ENCODE data around the gene SLC6A8.

The SLC6A8 gene

DNA sequence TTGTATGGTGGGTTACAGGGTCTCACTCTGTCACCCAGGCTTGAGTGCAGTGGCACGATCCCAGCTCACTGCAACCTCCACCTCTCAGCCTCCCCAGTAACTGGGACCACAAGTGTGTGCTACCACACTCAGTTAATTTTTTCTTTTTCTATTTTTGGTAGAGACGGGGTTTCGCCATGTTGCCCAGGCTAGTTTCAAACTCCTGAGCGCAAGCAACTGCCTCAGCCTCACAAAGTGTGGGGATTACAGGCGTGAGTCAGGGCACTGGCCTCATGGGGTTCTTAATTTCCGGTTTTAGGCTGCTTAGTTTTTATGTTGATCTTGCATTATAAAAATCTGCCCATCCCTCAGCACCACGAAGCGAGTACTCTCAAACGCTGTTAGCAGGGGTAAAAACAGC lies 29.7 kb downstream of the SLC6A8 start:
- Mint-ChIP-seq H3K4me3 (no peak overlapping the region), H3K27me3 (ENCODE audit: low read depth) (no peaks in the 10 kb centered on the region), H3K36me3 (ENCODE audit: low read depth) (peaks cover 33% of the 10 kb centered on the region), H3K27ac (no peak overlapping the region), H3K4me1 (ENCODE audit: low read depth) (peaks cover 6% of the 10 kb centered on the region), H3K9me3 (no peaks in the 10 kb centered on the region)
- no peak for DNase-seq (ENCODE audit: low spot score)

DNA sequence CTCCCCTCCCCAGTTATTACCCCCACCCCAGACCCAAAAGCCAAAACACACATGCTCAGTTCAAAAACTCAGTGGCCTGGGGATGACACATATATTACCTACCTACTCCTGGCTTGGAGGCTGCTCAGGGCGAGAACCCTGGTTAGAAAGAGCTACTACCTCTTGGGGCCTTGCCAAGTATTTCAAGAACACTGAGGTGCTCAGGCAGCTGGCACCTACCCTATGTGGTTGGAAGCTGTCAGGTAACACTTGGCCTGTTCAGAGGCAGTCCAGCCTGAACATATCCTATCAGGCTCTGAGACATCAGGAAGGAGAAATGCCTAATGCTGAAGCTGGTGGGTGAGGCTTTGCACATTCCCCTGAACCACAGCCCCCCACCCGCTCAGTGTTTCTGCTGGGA lies 31.5 kb downstream of the SLC6A8 start:
- peaks cover 28% of the 10 kb centered on the region for H3K36me3 Mint-ChIP-seq (ENCODE audit: low read depth)

DNA sequence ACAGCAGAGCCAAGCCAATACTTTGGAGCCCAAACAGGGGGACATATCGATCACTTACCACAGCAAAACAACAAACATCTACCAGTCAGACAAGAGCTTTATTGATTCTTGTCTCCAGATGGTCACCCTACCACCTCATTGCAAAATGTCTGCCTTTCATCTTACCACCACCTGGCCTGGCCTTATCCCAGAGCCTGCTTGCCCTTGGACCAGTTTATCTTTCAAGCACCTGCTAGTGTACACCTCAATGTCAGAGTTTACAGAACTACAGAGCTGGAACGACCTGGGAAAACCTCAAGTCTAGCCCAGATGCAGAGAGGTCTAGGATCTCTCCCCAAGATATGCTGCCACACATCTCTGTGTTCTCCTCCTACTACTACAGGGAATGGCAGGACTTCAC lies 32.0 kb downstream of the SLC6A8 start:
- H3K36me3 Mint-ChIP-seq (ENCODE audit: low read depth) = peaks cover 27% of the 10 kb centered on the region
- H3K4me1 Mint-ChIP-seq (ENCODE audit: low read depth) = peaks cover 8% of the 10 kb centered on the region
- no peak overlapping the region for H3K4me3 Mint-ChIP-seq
- no peaks in the 10 kb centered on the region for H3K27me3 Mint-ChIP-seq (ENCODE audit: low read depth)
- DNase-seq (ENCODE audit: low spot score) = no peak
- no peak overlapping the region for H3K27ac Mint-ChIP-seq
- H3K9me3 Mint-ChIP-seq = no peaks in the 10 kb centered on the region

More for the DNA sequence above, 31.5 kb downstream of the SLC6A8 start:
- Mint-ChIP-seq H3K9me3 (no peaks in the 10 kb centered on the region), H3K27ac (no peak overlapping the region), H3K27me3 (ENCODE audit: low read depth) (no peaks in the 10 kb centered on the region), H3K4me3 (no peak overlapping the region), H3K4me1 (ENCODE audit: low read depth) (peaks cover 8% of the 10 kb centered on the region)
- DNase-seq (ENCODE audit: low spot score) = no peak

DNA sequence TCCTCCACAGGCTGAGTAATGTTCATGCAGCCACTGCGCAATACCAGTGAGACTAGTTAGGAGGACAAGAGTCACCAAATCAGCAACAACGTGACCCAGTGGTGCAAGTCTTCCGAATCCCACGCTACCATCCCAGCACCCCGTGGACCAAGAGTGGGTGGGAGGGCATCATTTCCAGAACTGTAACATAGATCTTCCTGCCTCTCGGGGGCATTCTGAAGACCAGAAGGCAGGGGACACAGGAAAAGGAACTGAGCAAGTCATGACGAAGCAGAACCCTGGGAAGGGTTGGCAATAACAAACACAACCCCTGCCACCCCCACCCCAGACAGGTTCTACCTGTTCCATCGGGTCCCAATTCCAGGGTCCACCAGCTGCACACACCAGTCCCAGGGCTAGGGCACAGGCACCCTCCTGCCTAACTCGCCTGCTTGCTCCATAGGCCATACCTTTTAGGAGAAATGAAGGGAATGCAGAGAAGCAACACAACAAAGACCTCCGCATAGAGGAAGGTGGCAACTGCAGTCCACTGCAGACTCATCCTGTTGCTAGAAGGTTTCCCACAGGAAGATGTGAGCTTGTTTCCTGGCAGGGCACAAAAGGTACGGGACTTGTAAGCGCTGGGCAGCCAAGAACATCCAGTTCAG lies 35.1 kb downstream of the SLC6A8 start:
- Mint-ChIP-seq H3K27ac (peak overlapping the region; percentile 72), H3K36me3 (ENCODE audit: low read depth) (peaks cover 25% of the 10 kb centered on the region), H3K4me3 (peak overlapping the region; percentile 88), H3K9me3 (no peaks in the 10 kb centered on the region), H3K27me3 (ENCODE audit: low read depth) (no peaks in the 10 kb centered on the region), H3K4me1 (ENCODE audit: low read depth) (peaks cover 16% of the 10 kb centered on the region)
- DNase-seq (ENCODE audit: low spot score) = no peak

DNA sequence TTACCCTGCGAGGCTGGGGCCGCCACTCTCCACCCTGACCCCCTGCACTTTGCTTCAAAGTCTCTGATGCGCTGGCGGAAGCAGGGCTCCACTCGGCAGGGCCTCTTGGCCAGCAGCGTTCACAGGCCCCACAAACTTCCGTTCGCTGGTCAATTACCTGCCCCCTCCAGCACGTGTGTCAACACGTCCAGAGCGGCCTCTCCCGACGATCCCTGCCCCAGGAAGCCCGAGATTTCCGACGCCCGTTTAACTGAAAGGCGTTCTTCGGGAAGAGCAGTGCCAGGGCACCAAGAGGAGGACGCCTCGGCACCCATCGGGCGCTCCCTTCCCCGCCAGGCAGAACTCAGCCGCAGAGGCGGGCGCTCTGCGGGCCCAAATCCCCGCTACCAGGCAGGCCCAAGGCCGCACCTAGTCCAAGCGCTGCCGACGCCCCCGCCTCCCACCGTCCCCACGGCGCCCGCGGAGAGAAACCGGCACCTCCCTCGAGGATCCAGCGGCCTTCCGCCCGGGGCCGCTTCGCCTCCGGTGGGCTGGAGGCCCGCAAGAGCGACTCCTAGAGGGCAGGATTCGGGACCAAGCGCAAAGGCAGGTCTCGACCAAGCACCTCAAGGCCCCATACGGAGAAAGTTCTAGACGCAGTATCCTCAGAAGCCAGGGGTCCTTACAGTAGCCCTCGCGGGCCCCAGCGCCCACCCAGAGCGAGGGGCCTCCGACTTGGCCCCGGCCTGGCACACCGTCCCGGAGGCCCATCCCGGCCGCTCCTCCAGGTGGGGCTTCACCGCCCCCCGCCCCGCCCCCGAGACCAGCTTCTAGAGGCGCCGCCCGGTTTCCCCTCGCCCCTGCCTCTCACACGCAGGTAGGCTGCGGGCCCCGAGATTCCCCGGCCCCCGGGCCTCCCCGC lies 35.9 kb downstream of the SLC6A8 start:
- Mint-ChIP-seq H3K27ac (peak overlapping the region; percentile 76), H3K4me3 (peak overlapping the region; percentile 88), H3K36me3 (ENCODE audit: low read depth) (peaks cover 24% of the 10 kb centered on the region), H3K27me3 (ENCODE audit: low read depth) (no peaks in the 10 kb centered on the region), H3K4me1 (ENCODE audit: low read depth) (peaks cover 16% of the 10 kb centered on the region), H3K9me3 (no peaks in the 10 kb centered on the region)
- DNase-seq (ENCODE audit: low spot score) = peak; percentile 55

DNA sequence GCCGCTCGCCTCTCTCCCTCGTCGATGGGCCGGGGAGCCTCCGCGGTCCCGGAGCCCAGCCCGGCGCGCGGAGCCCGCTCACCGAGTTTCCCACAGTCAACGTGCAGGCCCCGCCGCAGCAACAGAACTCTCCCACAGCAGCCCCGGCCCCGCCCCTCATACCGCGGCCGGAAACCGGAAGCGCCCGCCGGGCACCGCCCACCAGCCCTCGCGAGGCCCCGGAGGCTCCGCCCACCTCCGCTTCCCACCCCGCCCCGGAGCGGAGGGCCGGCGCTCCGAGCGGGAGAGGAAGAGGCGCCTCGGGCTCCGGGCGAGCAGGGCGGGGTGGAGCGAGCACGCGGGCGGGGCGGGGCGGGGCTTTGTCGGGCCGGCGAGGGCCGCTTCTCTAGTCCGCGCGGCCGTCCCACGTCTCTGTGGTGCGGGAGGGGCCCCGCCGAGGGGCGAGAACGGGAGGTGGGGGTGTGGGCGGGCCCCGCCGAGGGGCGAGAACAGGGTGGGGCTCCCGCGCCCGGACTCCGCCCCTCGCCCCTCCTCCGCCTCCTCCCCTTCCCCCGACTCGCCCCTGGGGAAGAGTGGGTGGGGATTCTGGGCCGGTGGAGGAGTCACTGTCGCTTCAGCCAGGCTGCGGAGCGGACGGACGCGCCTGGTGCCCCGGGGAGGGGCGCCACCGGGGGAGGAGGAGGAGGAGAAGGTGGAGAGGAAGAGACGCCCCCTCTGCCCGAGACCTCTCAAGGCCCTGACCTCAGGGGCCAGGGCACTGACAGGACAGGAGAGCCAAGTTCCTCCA lies 36.7 kb downstream of the SLC6A8 start, which contains the start of the genes ABCD1 and BCAP31:
TSS of gene ABCD1 (plus strand) at position 605 of the 787 bp plus-strand sequence. CDS start 411 bp downstream, outside the sequence.
TSS of gene BCAP31 (minus strand) at position 136 of the 787 bp plus-strand sequence. CDS start 1,143 bp downstream, outside the sequence.
- Mint-ChIP-seq H3K4me1 (ENCODE audit: low read depth) (peaks cover 16% of the 10 kb centered on the region), H3K9me3 (no peaks in the 10 kb centered on the region), H3K27me3 (ENCODE audit: low read depth) (no peaks in the 10 kb centered on the region), H3K27ac (peak within 1 kb of the TSS; percentile 76), H3K36me3 (ENCODE audit: low read depth) (peaks cover 17% of the 10 kb centered on the region), H3K4me3 (peak within 1 kb of the TSS; percentile 88)
- DNase-seq (ENCODE audit: low spot score) = peak; percentile 88

DNA sequence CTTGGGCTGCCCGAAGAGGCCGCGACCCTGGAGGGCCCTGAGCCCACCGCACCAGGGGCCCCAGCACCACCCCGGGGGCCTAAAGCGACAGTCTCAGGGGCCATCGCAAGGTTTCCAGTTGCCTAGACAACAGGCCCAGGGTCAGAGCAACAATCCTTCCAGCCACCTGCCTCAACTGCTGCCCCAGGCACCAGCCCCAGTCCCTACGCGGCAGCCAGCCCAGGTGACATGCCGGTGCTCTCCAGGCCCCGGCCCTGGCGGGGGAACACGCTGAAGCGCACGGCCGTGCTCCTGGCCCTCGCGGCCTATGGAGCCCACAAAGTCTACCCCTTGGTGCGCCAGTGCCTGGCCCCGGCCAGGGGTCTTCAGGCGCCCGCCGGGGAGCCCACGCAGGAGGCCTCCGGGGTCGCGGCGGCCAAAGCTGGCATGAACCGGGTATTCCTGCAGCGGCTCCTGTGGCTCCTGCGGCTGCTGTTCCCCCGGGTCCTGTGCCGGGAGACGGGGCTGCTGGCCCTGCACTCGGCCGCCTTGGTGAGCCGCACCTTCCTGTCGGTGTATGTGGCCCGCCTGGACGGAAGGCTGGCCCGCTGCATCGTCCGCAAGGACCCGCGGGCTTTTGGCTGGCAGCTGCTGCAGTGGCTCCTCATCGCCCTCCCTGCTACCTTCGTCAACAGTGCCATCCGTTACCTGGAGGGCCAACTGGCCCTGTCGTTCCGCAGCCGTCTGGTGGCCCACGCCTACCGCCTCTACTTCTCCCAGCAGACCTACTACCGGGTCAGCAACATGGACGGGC lies 37.5 kb downstream of the SLC6A8 start:
- Mint-ChIP-seq H3K9me3 (no peaks in the 10 kb centered on the region), H3K4me3 (peak overlapping the region; percentile 60), H3K27me3 (ENCODE audit: low read depth) (no peaks in the 10 kb centered on the region), H3K36me3 (ENCODE audit: low read depth) (peaks cover 17% of the 10 kb centered on the region), H3K4me1 (ENCODE audit: low read depth) (peaks cover 16% of the 10 kb centered on the region), H3K27ac (no peak overlapping the region)
- no peak for DNase-seq (ENCODE audit: low spot score)

DNA sequence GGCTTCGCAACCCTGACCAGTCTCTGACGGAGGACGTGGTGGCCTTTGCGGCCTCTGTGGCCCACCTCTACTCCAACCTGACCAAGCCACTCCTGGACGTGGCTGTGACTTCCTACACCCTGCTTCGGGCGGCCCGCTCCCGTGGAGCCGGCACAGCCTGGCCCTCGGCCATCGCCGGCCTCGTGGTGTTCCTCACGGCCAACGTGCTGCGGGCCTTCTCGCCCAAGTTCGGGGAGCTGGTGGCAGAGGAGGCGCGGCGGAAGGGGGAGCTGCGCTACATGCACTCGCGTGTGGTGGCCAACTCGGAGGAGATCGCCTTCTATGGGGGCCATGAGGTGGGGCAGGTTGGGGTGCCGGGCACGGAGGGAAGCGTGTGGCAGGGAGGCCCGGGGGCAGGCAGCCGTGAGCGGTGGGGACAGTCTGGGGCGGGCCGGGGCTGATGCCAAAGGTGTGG lies 38.1 kb downstream of the SLC6A8 start:
- H3K27me3 Mint-ChIP-seq (ENCODE audit: low read depth) = no peaks in the 10 kb centered on the region
- no peaks in the 10 kb centered on the region for H3K9me3 Mint-ChIP-seq

DNA sequence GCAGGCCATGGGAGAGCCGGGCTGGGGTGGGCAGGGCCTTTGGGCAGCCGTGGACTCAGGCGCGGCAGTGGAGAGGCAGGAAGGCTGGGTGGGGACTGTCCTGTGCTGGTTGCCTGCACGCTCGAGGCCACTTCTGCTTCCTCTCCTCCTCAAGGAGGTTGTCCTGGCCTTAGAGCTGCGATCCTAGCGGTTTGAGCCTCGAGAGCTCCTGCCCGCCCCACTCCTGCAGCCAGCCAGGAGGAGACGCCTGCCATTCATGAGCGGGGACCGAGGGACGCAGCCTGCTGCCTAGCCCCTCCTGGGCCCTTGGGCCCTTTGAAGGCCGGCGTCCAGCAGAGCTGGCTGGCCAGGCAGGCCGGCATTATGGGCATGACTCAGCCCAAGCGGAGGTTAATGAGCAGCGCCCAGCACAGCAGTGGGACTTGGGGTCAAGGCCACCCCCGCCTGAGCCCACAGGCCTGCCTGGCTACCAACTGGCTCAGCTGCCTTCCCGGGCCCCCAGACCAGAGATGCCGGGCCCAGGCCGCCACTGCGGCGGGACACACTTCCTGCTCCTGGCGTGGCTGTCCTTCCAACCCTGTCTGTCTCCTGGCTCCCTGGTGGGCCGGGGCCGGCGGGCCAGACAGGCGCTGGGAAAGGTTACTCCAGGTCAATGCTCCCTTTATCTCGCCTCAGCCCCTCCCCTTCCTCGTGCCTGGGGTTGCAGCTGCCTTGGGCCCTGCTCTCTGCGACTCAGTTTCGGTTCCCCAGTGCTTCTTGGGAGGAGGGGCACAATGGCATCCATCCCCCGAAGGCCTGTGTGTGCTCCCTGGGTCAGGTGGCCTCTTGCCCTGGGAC lies 38.8 kb downstream of the SLC6A8 start:
- Mint-ChIP-seq H3K9me3 (peaks cover 5% of the 10 kb centered on the region), H3K4me1 (ENCODE audit: low read depth) (peaks cover 23% of the 10 kb centered on the region), H3K4me3 (peak overlapping the region; percentile 65), H3K27me3 (ENCODE audit: low read depth) (no peaks in the 10 kb centered on the region), H3K36me3 (ENCODE audit: low read depth) (peaks cover 20% of the 10 kb centered on the region), H3K27ac (peak overlapping the region; percentile 60)
- DNase-seq (ENCODE audit: low spot score) = peak; percentile 12

More for the DNA sequence above, 38.1 kb downstream of the SLC6A8 start:
- H3K36me3 Mint-ChIP-seq (ENCODE audit: low read depth) = peaks cover 15% of the 10 kb centered on the region
- no peak for DNase-seq (ENCODE audit: low spot score)
- H3K4me1 Mint-ChIP-seq (ENCODE audit: low read depth) = peaks cover 19% of the 10 kb centered on the region
- H3K27ac Mint-ChIP-seq = no peak overlapping the region
- H3K4me3 Mint-ChIP-seq = peak overlapping the region; percentile 50

DNA sequence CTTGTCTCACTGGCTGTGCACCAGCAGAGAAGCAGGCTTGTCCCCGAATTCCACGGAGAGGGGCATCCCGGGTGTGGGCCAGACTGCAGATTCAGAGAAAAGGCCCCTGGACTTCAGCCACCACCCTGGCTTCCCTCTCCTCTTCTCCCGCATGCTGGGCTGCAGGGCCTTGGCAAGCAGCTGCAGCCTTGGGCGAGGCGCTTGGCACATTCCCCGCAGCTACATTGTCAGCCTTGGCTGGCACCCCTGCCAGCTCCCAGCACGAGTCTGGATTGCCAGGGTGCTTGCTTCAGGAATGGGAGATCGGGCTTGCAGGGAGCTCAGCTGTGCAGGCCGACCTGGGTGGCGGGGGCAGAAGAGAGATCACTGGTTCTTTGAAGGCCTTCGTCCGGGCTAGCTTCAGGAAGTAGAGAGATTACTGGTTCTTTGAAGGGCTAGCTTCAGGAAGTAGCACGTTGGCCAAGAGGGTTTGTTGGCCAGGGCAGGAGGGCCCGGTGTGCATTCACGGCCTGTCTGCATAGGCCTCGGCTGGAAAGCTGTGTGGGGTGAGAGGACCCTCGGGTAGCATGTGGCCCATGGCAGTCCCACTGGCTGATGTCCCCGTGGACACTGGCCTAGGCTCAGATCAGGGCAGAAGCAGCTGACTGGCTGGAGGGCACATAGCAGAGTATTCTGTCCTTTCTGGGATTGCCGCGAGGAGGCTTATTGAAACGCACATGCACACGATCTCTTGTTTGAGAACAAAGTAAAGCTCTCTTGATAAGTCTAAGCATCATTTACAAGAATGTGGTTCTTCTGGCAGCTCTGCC lies 39.6 kb downstream of the SLC6A8 start:
- Mint-ChIP-seq H3K27ac (peak overlapping the region; percentile 60), H3K4me3 (peak overlapping the region; percentile 65), H3K27me3 (ENCODE audit: low read depth) (no peaks in the 10 kb centered on the region), H3K9me3 (peaks cover 10% of the 10 kb centered on the region), H3K36me3 (ENCODE audit: low read depth) (peaks cover 22% of the 10 kb centered on the region), H3K4me1 (ENCODE audit: low read depth) (peaks cover 22% of the 10 kb centered on the region)
- no peak for DNase-seq (ENCODE audit: low spot score)

DNA sequence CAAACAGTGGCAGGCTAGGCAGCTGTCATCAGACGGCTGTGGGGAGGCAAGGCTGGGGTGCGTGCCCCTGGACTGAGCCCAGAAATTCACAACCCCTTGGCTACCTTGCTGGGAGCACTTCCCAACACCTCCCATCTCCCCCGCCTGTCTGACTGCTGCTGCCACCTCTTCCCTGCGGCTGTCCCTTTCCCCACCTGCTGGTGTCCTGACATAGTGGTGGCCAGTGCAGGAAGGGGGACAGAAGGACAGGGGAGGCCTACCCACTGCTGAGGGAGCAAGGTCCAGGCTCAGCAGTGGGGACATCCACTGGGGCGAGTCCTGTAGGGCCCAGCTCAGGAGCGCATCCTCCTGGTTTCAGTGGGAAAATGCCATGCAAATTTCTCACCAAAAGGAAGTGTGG lies 40.4 kb downstream of the SLC6A8 start:
- Mint-ChIP-seq H3K9me3 (peaks cover 10% of the 10 kb centered on the region), H3K27ac (no peak overlapping the region), H3K36me3 (ENCODE audit: low read depth) (peaks cover 20% of the 10 kb centered on the region), H3K27me3 (ENCODE audit: low read depth) (no peaks in the 10 kb centered on the region), H3K4me1 (ENCODE audit: low read depth) (peaks cover 20% of the 10 kb centered on the region), H3K4me3 (no peak overlapping the region)
- no peak for DNase-seq (ENCODE audit: low spot score)

Measured in T-helper 2 cell treated with Interferon-gamma antibody and Interleukin-4, amounts not matched to agents 5 μg/mL and 100 μg/mL, for 36 hours (primary cell).